ENCODE results near the gene ORM1. TPM values are rescaled to one million over a fixed set of nuclear protein-coding genes. Genes with fewer than 3 reads are reported as not detected.

The ORM1 gene
- total RNA-seq, 1 experiment from 2014 or later, result not detected

DNA sequence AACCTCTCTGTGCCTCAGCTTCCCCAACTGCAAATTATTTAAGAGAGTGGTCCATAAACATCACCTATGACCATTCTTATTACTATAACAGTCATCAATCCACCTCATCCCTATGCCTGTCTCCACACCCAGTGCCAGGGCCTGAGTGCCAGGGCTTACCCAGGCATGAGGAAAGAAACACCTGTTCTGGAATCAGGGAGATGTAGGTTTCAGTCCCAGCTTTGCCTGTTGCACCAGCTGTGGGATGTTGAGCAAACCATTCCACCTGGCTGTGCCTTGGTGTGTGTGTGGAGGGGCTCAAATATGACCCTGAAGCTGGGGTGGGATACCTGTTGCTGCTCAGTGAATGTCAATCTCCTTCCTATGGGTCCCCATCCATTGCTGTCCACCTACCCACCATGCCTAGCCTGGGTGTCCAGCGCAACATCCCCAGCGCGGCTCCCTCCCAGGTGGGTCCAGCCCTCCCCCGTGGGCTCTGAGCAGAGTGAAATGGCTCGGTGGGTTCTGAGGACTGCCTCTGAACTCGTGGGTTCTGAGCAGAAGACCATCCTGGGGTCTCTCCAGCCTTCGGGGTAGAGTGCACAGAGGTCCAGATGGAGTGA lies 48.5 kb downstream of the ORM1 start:
- H3K36me3 Mint-ChIP-seq (ENCODE audit: insufficient read depth, unreplicated experiment), result no peaks in the 10 kb centered on the region
- H3K9me3 Mint-ChIP-seq (ENCODE audit: unreplicated experiment), result no peaks in the 10 kb centered on the region
- no peak for TF ChIP-seq CTCF (IDR thresholded peaks at IDR 0.05; ENCODE audit: unreplicated experiment)
- ChIA-PET CTCF (no interaction called here), POLR2A (interaction anchor here (0.6 to 1.4 kb wide), 5 partner anchors 14 to 1871 kb away, joined by 3 to 5 read pairs (median 3); partner anchors contain the start of gene AKNA)
- peaks cover 16% of the 10 kb centered on the region for H3K4me1 Mint-ChIP-seq (ENCODE audit: insufficient read depth, unreplicated experiment)
- H3K27ac Mint-ChIP-seq (ENCODE audit: low read depth, unreplicated experiment), result peak overlapping the region; percentile 57
- H3K4me3 Mint-ChIP-seq (ENCODE audit: unreplicated experiment), result no peak overlapping the region
- H3K27me3 Mint-ChIP-seq (ENCODE audit: insufficient read depth, unreplicated experiment), result no peaks in the 10 kb centered on the region
- BruUV-seq (replicated peaks), result no TSS peak
- intact Hi-C loops (cut with micrococcal nuclease), result no loop called here
- DNase-seq (ENCODE audit: unreplicated experiment), result no peak

- intact Hi-C loops (cut with micrococcal nuclease), result no loop called here
- ChIA-PET CTCF (no interaction called here), POLR2A (interaction anchor here (0.6 to 1.4 kb wide), 5 partner anchors 13 to 1872 kb away, joined by 3 to 5 read pairs (median 3); partner anchors contain the start of gene AKNA)
- no peak overlapping the region for H3K4me3 Mint-ChIP-seq (ENCODE audit: unreplicated experiment)
- no peaks in the 10 kb centered on the region for H3K36me3 Mint-ChIP-seq (ENCODE audit: insufficient read depth, unreplicated experiment)
- no TSS peak for BruUV-seq (replicated peaks)
- no peak for TF ChIP-seq CTCF (IDR thresholded peaks at IDR 0.05; ENCODE audit: unreplicated experiment)
- H3K9me3 Mint-ChIP-seq (ENCODE audit: unreplicated experiment), result no peaks in the 10 kb centered on the region
- peak; percentile 82 for DNase-seq (ENCODE audit: unreplicated experiment)
- no peaks in the 10 kb centered on the region for H3K27me3 Mint-ChIP-seq (ENCODE audit: insufficient read depth, unreplicated experiment)
- H3K27ac Mint-ChIP-seq (ENCODE audit: low read depth, unreplicated experiment), result peak overlapping the region; percentile 57
- peaks cover 9% of the 10 kb centered on the region for H3K4me1 Mint-ChIP-seq (ENCODE audit: insufficient read depth, unreplicated experiment)
Measured at GRCh38 chr9:114371973-114372917, 49.3 kb downstream of the ORM1 start.

- Mint-ChIP-seq H3K27ac (ENCODE audit: low read depth, unreplicated experiment) (no peak overlapping the region), H3K4me3 (ENCODE audit: unreplicated experiment) (no peak overlapping the region), H3K9me3 (ENCODE audit: unreplicated experiment) (no peaks in the 10 kb centered on the region), H3K36me3 (ENCODE audit: insufficient read depth, unreplicated experiment) (peaks cover 5% of the 10 kb centered on the region), H3K27me3 (ENCODE audit: insufficient read depth, unreplicated experiment) (no peaks in the 10 kb centered on the region), H3K4me1 (ENCODE audit: insufficient read depth, unreplicated experiment) (peaks cover 9% of the 10 kb centered on the region)
- intact Hi-C loops (cut with micrococcal nuclease), result no loop called here
- BruUV-seq (replicated peaks), result no TSS peak
- TF ChIP-seq CTCF (IDR thresholded peaks at IDR 0.05; ENCODE audit: unreplicated experiment), result no peak
- POLR2A ChIA-PET, result interaction anchor here (0.7 kb wide), 1 partner anchor 8 kb away, joined by 3 read pairs; no protein-coding TSS in a partner anchor
- CTCF ChIA-PET, result no interaction called here
- no peak for DNase-seq (ENCODE audit: unreplicated experiment)
Measured at GRCh38 chr9:114372921-114373448, 50.1 kb downstream of the ORM1 start.
